Smooth muscle cell (in vitro differentiated cells): ENCODE results near the gene JDP2. TPM values are rescaled to one million over a fixed set of nuclear protein-coding genes. Genes with fewer than 3 reads are reported as not detected.

Experiments
- DNase-seq: peaks from one replicate; lab custom pipeline; 2025; ENCODE audit not compliant: unreplicated experiment; lab: John Stamatoyannopoulos, UW
- H2AFZ ChIP-seq: fragments of 200-600 bp; sonication (generic); 2 replicates; pipeline ENCODE4 v1.6.0; 2016; ENCODE audit warnings: antibody characterized with exemption, low read depth, mild to moderate bottlenecking
- H3F3A ChIP-seq: fragments of 200-600 bp; sonication (generic); 2 replicates; pipeline ENCODE4 v1.6.0; 2017; ENCODE audit warnings: antibody characterized with exemption, low read depth
- H3K27ac ChIP-seq: fragments of 200-600 bp; sonication (generic); 2 replicates; pipeline ENCODE4 v1.5.1; 2016; ENCODE audit warnings: low read depth, mild to moderate bottlenecking
- H3K27me3 ChIP-seq: fragments of 200-600 bp; sonication (generic); 2 replicates; pipeline ENCODE4 v1.6.1; 2016; ENCODE audit warnings: low read depth, mild to moderate bottlenecking
- H3K36me3 ChIP-seq: fragments of 200-600 bp; sonication (generic); 2 replicates; pipeline ENCODE4 v1.5.1; 2016; ENCODE audit warnings: low read depth
- H3K4me1 ChIP-seq: fragments of 200-600 bp; sonication (generic); 2 replicates; pipeline ENCODE4 v1.5.1; 2016; ENCODE audit warnings: low read depth
- H3K4me2 ChIP-seq: fragments of 200-600 bp; sonication (generic); 2 replicates; pipeline ENCODE4 v1.6.0; 2016; ENCODE audit warnings: mild to moderate bottlenecking
- H3K4me3 ChIP-seq: fragments of 200-600 bp; sonication (generic); 2 replicates; pipeline ENCODE4 v1.5.1; 2016; ENCODE audit warnings: mild to moderate bottlenecking
- H3K79me2 ChIP-seq: fragments of 200-600 bp; sonication (generic); 2 replicates; pipeline ENCODE4 v1.6.0; 2016; ENCODE audit warnings: low read depth, mild to moderate bottlenecking
- H3K9ac ChIP-seq: fragments of 200-600 bp; sonication (generic); 2 replicates; pipeline ENCODE4 v1.6.0; 2016; ENCODE audit warnings: low read depth
- H3K9me3 ChIP-seq: fragments of 200-600 bp; sonication (generic); replicated peaks from 2 replicates; pipeline ENCODE4 v1.5.1; 2016; ENCODE audit warnings: low read depth
- H4K20me1 ChIP-seq: fragments of 200-600 bp; sonication (generic); 2 replicates; pipeline ENCODE4 v1.6.0; 2016; ENCODE audit warnings: low read depth
- WGBS: methylation state at CpG from one replicate; pipeline ENCODE4 v1.1.7; 2016; ENCODE audit warnings: low lambda C conversion rate; 5-methylcytosine and 5-hydroxymethylcytosine counted together
- polyA plus RNA-seq: library from polyadenylated mRNA; unstranded; fragments of >200 nt; fragmentation: Nextera tagmentation; extraction: Ambion mirVana; gene quantifications from 2 replicates; pipeline ENCODE4 v1.2.1, GENCODE V29; 2016
- total RNA-seq: library from RNA; depleted of rRNA; stranded (reverse); fragments of >200 nt; gene quantifications from 2 replicates; pipeline ENCODE4 v1.2.3, GENCODE V29; 2014
- TF ChIP-seq, protein P1 (sequence below): fragments of 200-600 bp; sonication (generic); IDR thresholded peaks from 2 replicates; pipeline ENCODE4 v1.5.1; 2017; ENCODE audit warnings: borderline replicate concordance, mild to moderate bottlenecking, antibody characterized with exemption; ENCODE audit not compliant: insufficient read depth, poor library complexity, severe bottlenecking

JDP2 gene
- total and polyA plus RNA-seq, 2 experiments from 2014 or later, result 70.3 to 126 TPM

DNA sequence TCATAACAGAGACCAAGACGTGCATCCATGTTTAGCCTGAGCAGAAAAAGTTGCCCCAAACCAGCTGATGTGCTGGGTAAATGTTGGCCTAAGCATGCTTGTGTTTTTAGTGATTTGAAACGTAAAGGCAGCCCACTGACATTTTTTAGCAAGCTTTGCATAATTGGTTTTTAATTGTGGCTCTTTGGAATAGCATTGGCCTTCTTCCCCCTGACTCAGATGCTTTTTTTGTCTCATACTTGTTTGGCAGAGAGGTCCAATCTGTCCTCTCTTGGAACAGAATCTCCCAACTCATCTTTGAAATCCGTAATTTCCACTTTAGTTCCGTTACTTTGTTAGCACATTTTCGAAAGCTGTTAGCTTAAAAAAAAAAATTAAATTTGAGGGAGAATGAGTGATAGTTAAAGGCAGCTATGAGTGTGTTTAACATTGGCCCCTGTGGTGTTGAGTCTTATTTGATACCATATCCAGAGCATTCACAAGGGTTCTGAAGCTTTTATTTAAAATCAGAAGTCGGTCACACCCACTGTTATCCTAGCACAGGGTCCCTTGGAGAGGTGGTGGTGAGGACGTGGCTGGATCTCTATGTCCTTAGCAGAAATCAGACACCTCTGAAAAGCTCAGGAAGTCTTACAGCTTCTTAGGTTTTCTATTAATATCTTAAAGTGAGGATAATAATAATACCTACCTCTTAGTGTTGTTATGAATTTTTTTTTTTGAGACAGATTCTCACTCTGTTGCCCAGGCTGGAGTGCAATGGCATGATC lies 15.6 kb downstream of the JDP2 start:
- no peak overlapping the region for H3K9ac ChIP-seq

DNA sequence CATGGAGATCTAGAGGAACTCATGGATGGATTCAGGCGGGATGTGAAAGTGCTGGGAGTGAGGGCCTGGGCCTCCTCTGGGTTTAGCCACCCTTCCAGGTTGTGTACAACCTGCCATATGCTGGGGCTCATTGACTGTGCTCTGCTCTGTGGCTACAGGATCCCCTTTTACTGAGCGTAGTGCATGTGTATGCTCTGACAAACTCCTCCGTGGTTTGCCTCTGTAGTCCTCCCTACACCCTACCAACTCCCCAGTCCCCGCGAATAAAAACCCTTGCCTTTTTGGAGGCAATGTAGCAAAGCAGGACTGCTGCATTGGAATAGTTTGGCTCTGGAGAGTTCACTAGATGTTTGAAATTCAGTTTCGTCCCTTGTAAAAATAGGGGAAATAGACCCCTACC lies 17.4 kb downstream of the JDP2 start:
- Histone ChIP-seq H3K27ac (no peak overlapping the region), H3K4me2 (no peak overlapping the region), H3K9me3 (no peaks in the 10 kb centered on the region), H3K27me3 (no peaks in the 10 kb centered on the region), H3K4me1 (peaks cover 11% of the 10 kb centered on the region), H3K9ac (no peak overlapping the region), H2AFZ (no peak overlapping the region), H3K4me3 (no peak overlapping the region), H4K20me1 (peaks cover 95% of the 10 kb centered on the region), H3F3A (no peaks in the 10 kb centered on the region), H3K79me2 (peaks cover 98% of the 10 kb centered on the region), H3K36me3 (peaks cover 3% of the 10 kb centered on the region)
- no peak for DNase-seq
- 95% methylated on average over 6 of the region's 6 CpGs for WGBS
- TF ChIP-seq, protein P1, sequence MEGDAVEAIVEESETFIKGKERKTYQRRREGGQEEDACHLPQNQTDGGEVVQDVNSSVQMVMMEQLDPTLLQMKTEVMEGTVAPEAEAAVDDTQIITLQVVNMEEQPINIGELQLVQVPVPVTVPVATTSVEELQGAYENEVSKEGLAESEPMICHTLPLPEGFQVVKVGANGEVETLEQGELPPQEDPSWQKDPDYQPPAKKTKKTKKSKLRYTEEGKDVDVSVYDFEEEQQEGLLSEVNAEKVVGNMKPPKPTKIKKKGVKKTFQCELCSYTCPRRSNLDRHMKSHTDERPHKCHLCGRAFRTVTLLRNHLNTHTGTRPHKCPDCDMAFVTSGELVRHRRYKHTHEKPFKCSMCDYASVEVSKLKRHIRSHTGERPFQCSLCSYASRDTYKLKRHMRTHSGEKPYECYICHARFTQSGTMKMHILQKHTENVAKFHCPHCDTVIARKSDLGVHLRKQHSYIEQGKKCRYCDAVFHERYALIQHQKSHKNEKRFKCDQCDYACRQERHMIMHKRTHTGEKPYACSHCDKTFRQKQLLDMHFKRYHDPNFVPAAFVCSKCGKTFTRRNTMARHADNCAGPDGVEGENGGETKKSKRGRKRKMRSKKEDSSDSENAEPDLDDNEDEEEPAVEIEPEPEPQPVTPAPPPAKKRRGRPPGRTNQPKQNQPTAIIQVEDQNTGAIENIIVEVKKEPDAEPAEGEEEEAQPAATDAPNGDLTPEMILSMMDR, result no peak

More for the DNA sequence above, 15.6 kb downstream of the JDP2 start:
- Histone ChIP-seq H3K36me3 (peaks cover 6% of the 10 kb centered on the region), H3K27ac (peak overlapping the region; percentile 56), H4K20me1 (peaks cover 95% of the 10 kb centered on the region), H3F3A (no peaks in the 10 kb centered on the region), H3K9me3 (no peaks in the 10 kb centered on the region), H3K27me3 (no peaks in the 10 kb centered on the region), H3K4me2 (peak overlapping the region; percentile 55), H3K79me2 (peaks cover 98% of the 10 kb centered on the region), H2AFZ (no peak overlapping the region), H3K4me3 (no peak overlapping the region), H3K4me1 (no peaks in the 10 kb centered on the region)
- no peak for DNase-seq
- TF ChIP-seq, protein P1, result no peak
- WGBS, result 91% methylated on average over 7 of the region's 7 CpGs

DNA sequence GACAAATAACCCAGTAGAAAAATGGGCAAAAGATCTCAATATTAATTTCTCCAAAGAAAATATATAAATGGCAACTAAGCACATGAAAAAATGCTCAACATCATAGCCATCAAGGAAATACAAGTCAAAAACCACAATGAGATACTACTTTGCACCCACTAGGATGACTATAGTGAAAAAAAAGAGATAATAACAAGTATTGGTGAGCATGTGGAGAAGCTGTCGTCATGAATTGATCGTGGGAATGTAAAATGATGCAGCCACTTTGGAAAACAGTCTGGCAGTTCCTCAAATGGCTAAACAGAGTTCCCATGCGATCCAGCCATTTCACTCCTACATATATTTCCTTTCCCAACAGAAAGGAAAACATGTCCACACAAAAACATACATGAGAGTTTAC lies 18.1 kb downstream of the JDP2 start:
- Histone ChIP-seq H3K9ac (no peak overlapping the region), H3K4me1 (peaks cover 11% of the 10 kb centered on the region), H3K4me3 (no peak overlapping the region), H3K4me2 (no peak overlapping the region), H3K27me3 (no peaks in the 10 kb centered on the region), H3K36me3 (no peaks in the 10 kb centered on the region), H2AFZ (no peak overlapping the region), H3K27ac (no peak overlapping the region), H3K9me3 (no peaks in the 10 kb centered on the region), H3K79me2 (peaks cover 94% of the 10 kb centered on the region), H4K20me1 (peaks cover 94% of the 10 kb centered on the region), H3F3A (no peaks in the 10 kb centered on the region)
- no peak for DNase-seq
- TF ChIP-seq, protein P1, result no peak
- 86% methylated on average over 3 of the region's 3 CpGs for WGBS

DNA sequence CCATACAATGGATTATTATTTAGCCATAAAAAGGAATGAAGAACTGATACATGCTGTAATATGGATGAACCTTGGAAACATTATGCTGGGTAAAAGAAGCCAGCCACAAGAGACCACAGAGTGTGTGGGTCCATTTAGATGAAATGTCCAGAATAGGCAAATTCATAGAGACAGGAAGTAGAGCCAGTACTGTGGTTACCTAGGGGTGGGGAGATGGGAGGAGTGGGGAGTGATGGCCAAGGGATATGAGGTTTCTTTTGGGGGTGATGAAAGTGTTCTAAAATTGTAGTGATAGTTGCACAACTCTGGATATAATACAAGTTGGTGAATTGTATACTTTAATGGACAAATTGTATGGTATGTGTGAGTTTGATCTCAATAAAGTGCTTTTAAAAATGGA lies 18.6 kb downstream of the JDP2 start:
- no peak overlapping the region for H3K4me3 ChIP-seq
- H3K27me3 ChIP-seq, result no peaks in the 10 kb centered on the region
- peaks cover 11% of the 10 kb centered on the region for H3K4me1 ChIP-seq
- no peaks in the 10 kb centered on the region for H3K36me3 ChIP-seq
- TF ChIP-seq, protein P1, result no peak
- H3K79me2 ChIP-seq, result peaks cover 92% of the 10 kb centered on the region
- no peak overlapping the region for H3K4me2 ChIP-seq
- H2AFZ ChIP-seq, result no peak overlapping the region
- DNase-seq, result no peak
- H4K20me1 ChIP-seq, result peaks cover 93% of the 10 kb centered on the region
- H3K9ac ChIP-seq, result no peak overlapping the region
- H3F3A ChIP-seq, result no peaks in the 10 kb centered on the region
- H3K9me3 ChIP-seq, result no peaks in the 10 kb centered on the region
- no peak overlapping the region for H3K27ac ChIP-seq
